ENCODE data around the gene DDX3X. TPM values are rescaled to one million over a fixed set of nuclear protein-coding genes. Genes with fewer than 3 reads are reported as not detected.

Gene DDX3X
- total RNA-seq, 1 donor from 2014 or later, result 264 TPM

- Histone ChIP-seq H3K79me2 (ENCODE audit: low read depth) (no peaks in the 10 kb centered on the region), H4K20me1 (ENCODE audit: low read depth) (no peaks in the 10 kb centered on the region), H3K9me3 (ENCODE audit: low read depth) (no peaks in the 10 kb centered on the region), H3K9ac (no peak overlapping the region), H3F3A (ENCODE audit: low read depth) (no peaks in the 10 kb centered on the region), H3K27ac (no peak overlapping the region), H2AFZ (replicated peaks) (no peak overlapping the region), H3K27me3 (no peaks in the 10 kb centered on the region), H3K36me3 (no peaks in the 10 kb centered on the region), H3K4me3 (no peak overlapping the region), H3K4me2 (no peak overlapping the region), H3K4me1 (no peaks in the 10 kb centered on the region)
- H3K4me3 Mint-ChIP-seq, result no peak overlapping the region
- H3K27me3 Mint-ChIP-seq (ENCODE audit: insufficient read depth, low read depth), result peaks cover 2% of the 10 kb centered on the region
- no peak for DNase-seq (ENCODE audit: low spot score)
- no peak for TF ChIP-seq EZH2phosphoT487 (IDR thresholded peaks at IDR 0.05)
- TF ChIP-seq CTCF (IDR thresholded peaks at IDR 0.05), result no peak
- no peaks in the 10 kb centered on the region for H3K4me1 Mint-ChIP-seq
- H3K36me3 Mint-ChIP-seq, result peaks cover 2% of the 10 kb centered on the region
- no peak overlapping the region for H3K27ac Mint-ChIP-seq
- peaks cover 19% of the 10 kb centered on the region for H3K9me3 Mint-ChIP-seq
Observed at GRCh38 chrX:41391606-41392005, 57.6 kb downstream of the DDX3X start.

GRCh38 chrX:41394293-41394692 lies 60.3 kb downstream of the DDX3X start:
- TF ChIP-seq EZH2 (IDR thresholded peaks at IDR 0.05), result no peak
- TF ChIP-seq EZH2phosphoT487 (IDR thresholded peaks at IDR 0.05), result no peak
- TF ChIP-seq CTCF (IDR thresholded peaks at IDR 0.05), result no peak
- Mint-ChIP-seq H3K4me1 (no peaks in the 10 kb centered on the region), H3K27me3 (ENCODE audit: insufficient read depth, low read depth) (peaks cover 2% of the 10 kb centered on the region), H3K36me3 (peaks cover 2% of the 10 kb centered on the region), H3K9me3 (peaks cover 21% of the 10 kb centered on the region), H3K4me3 (no peak overlapping the region), H3K27ac (no peak overlapping the region)
- Histone ChIP-seq H3K4me3 (no peak overlapping the region), H3K4me2 (no peak overlapping the region), H4K20me1 (ENCODE audit: low read depth) (no peaks in the 10 kb centered on the region), H3K27ac (no peak overlapping the region), H3K4me1 (no peaks in the 10 kb centered on the region), H3F3A (ENCODE audit: low read depth) (no peaks in the 10 kb centered on the region), H3K36me3 (no peaks in the 10 kb centered on the region), H3K9ac (no peak overlapping the region), H3K27me3 (no peaks in the 10 kb centered on the region), H3K79me2 (ENCODE audit: low read depth) (no peaks in the 10 kb centered on the region), H2AFZ (replicated peaks) (no peak overlapping the region), H3K9me3 (ENCODE audit: low read depth) (no peaks in the 10 kb centered on the region)
- DNase-seq (ENCODE audit: low spot score), result no peak

- H3K27me3 Mint-ChIP-seq (ENCODE audit: insufficient read depth, low read depth), result peaks cover 2% of the 10 kb centered on the region
- H3K36me3 Mint-ChIP-seq, result peaks cover 2% of the 10 kb centered on the region
- Histone ChIP-seq H4K20me1 (ENCODE audit: low read depth) (no peaks in the 10 kb centered on the region), H3K79me2 (ENCODE audit: low read depth) (no peaks in the 10 kb centered on the region), H2AFZ (replicated peaks) (no peak overlapping the region), H3K9me3 (ENCODE audit: low read depth) (no peaks in the 10 kb centered on the region), H3K9ac (no peak overlapping the region), H3F3A (ENCODE audit: low read depth) (no peaks in the 10 kb centered on the region), H3K4me2 (no peak overlapping the region), H3K27me3 (no peaks in the 10 kb centered on the region), H3K27ac (no peak overlapping the region), H3K36me3 (no peaks in the 10 kb centered on the region), H3K4me1 (no peaks in the 10 kb centered on the region), H3K4me3 (no peak overlapping the region)
- no peak overlapping the region for H3K27ac Mint-ChIP-seq
- DNase-seq (ENCODE audit: low spot score), result no peak
- TF ChIP-seq EZH2 (IDR thresholded peaks at IDR 0.05) (no peak), CTCF (IDR thresholded peaks at IDR 0.05) (no peak), EZH2phosphoT487 (IDR thresholded peaks at IDR 0.05) (no peak)
- no peaks in the 10 kb centered on the region for H3K4me1 Mint-ChIP-seq
- peaks cover 16% of the 10 kb centered on the region for H3K9me3 Mint-ChIP-seq
- H3K4me3 Mint-ChIP-seq, result no peak overlapping the region
Observed at GRCh38 chrX:41397219-41397618, 63.3 kb downstream of the DDX3X start.

Data from neural progenitor cell (in vitro differentiated cells).